GM20000 (cell line): ENCODE data around the gene STAT5B.

Experiments used
- DNase-seq: peaks from one replicate; pipeline ENCODE4 v3.0.0; 2012; ENCODE audit warnings: low spot score
- TF ChIP-seq, protein P1 (sequence below): IDR thresholded peaks from 2 replicates; pipeline ENCODE4 v1.5.1; 2012; ENCODE audit warnings: mild to moderate bottlenecking, control low read depth; ENCODE audit errors: extremely low read depth, missing control alignments

Gene STAT5B

GRCh38 chr17:42163113-42163512 is 113.1 kb downstream of the STAT5B start:
- TF ChIP-seq, protein P1, sequence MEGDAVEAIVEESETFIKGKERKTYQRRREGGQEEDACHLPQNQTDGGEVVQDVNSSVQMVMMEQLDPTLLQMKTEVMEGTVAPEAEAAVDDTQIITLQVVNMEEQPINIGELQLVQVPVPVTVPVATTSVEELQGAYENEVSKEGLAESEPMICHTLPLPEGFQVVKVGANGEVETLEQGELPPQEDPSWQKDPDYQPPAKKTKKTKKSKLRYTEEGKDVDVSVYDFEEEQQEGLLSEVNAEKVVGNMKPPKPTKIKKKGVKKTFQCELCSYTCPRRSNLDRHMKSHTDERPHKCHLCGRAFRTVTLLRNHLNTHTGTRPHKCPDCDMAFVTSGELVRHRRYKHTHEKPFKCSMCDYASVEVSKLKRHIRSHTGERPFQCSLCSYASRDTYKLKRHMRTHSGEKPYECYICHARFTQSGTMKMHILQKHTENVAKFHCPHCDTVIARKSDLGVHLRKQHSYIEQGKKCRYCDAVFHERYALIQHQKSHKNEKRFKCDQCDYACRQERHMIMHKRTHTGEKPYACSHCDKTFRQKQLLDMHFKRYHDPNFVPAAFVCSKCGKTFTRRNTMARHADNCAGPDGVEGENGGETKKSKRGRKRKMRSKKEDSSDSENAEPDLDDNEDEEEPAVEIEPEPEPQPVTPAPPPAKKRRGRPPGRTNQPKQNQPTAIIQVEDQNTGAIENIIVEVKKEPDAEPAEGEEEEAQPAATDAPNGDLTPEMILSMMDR = peak; percentile 44
- DNase-seq = peak; percentile 62

DNA sequence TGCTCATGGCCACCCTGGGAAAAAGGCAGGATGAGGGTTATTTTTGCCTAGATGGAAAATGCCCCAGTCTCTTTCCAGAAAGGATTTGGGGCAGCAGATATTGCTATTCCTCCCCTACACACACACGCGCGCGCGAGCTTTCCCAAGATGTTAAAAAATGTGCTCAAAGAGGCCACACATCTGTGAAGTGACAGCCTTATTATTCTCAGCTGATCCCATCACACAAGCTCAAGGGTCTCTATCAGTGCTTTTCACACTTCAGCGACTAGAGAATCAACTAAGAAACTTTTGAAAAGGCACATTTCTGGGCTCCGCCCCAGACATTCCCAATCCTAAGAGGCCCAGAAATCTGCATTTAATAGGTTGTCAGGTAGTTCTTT is 115.7 kb downstream of the STAT5B start:
- TF ChIP-seq, protein P1 = no peak
- no peak for DNase-seq

DNA sequence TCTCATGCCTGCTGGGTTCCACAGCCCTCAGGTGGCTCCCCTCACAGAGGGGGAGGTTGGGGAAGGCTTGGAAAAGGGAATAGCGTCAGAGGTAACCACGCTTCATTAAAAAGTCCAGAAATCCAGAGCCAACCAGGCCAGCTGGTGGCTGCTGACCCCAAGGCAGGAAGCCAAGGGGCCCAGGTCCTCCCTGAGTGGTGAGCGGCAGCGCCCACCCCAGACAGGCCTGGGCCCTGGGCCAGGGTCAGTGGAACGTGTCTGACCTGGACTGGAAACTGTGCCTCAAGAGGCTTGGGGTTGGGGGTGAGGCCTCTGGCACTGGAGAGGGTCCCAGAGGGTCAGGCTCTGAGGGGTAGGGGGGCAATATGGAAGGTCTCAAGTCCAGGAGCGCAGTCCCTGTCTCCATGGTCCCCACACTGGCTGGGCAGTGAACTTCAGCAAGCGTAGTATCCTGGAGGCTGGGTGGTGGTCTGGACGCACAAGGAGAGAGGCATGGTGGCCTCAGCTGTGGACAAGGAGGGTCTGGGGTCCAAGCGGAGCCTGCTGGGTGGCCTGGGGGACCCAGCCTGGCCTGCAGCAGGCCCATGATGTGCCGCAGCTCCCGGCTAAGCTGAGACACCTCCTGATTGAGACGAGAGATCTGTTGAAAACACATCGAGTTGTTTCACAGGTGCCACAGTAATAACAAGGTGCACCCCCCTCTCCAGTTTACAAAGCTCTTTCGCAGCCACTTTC is 116.2 kb downstream of the STAT5B start:
- DNase-seq = no peak
- TF ChIP-seq, protein P1 = no peak

DNA sequence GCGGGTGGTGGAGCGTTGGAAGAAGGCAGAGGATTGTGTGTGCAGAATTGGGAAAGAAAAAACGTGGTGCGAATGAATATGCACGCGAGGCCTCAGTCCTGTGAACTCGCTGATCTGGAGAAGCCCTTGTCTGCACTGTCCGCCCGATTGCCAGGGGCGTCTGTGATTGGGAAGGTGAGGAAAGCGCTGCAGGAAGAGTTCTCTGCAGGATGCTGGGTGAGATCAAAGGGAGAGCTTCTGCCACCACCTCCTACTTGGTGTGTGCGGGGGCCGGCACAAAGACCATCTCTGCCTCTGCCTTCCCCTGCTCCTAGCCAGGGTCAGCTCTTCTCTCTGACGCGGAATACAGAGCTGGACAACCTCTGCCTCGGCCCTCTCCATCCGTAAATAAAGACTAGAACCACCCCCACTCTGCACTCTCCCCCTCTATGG is 120.6 kb downstream of the STAT5B start:
- DNase-seq = no peak
- TF ChIP-seq, protein P1 = no peak

DNA sequence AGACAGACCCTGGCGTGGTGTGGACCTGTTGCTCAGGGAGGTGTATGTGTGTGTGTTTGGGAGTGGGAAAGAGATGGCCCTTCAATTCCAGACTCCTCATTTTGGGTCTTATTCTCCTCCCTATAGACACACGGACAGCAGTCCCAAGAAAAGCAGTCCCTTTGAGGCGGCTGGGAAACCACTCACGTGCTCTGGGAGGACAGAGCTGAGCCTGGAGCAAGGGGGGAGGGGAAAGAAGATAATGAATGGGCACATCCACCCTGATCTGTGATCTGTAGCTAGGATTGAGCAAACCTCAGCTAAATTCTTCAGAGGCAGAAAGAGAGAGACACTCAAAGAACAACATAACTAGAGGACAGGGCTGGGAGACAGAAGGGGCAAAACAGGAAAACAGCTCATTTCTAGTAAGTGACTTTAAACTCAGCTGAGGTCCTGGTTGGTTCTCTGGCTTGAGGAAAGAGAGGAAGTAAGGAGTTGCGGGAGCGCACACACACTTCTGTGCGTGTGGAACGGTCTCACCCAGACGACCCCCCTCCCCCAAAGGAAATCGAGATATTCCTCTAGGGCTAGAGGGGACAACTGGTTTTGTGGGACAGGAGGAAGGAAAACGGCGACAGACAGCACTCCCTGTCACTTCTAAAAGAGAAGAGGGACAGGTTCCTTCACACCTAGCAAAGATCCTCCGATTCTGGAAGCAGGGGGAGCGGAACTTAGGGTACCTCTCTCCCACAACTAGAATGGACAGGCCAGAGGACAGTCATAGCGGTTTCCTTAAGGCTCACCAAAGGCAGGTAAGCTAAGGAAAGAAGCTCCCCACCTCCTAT is 122.1 kb downstream of the STAT5B start:
- no peak for DNase-seq
- TF ChIP-seq, protein P1 = no peak
